Right lobe of liver (tissue), 6 donors: ENCODE data around the gene AIFM2. TPM values are rescaled to one million over a fixed set of nuclear protein-coding genes. Genes with fewer than 3 reads are reported as not detected.
"Not testable (repeated sequence)": the region's sequence is repeated elsewhere in the genome, so short reads cannot be mapped to it uniquely, and the experiment has no call there.

Experiments
- ATAC-seq, 4 donors: fragments of 200-7000 bp; cut with Tn5 transposase; one replicate each; pipeline ENCODE4 v1.9.1; 2020; ENCODE audit warnings: mild to moderate bottlenecking in 4 of 4, moderate library complexity in 4 of 4
- DNase-seq, 3 donors: peaks; one replicate each; pipeline ENCODE4 v3.0.0-alpha.2; 2020
- H3K27ac ChIP-seq, 3 donors: fragments of 200-600 bp; one replicate each; pipeline ENCODE4 v1.8.0; 2022
- H3K27me3 ChIP-seq, 2 donors: fragments of 200-600 bp; one replicate each; pipeline ENCODE4 v1.8.0; 2022
- H3K36me3 ChIP-seq, 4 donors: fragments of 200-600 bp; sonication (generic) in 1 of 4; one replicate each; pipeline versions ENCODE4 v1.5.1 to v1.8.0; 2017 to 2022; ENCODE audit warnings: control low read depth in 1 of 4
- H3K4me1 ChIP-seq, 4 donors: fragments of 200-600 bp; sonication (generic) in 1 of 4; one replicate each; pipeline versions ENCODE4 v1.5.1 to v1.8.0; 2017 to 2022; ENCODE audit warnings: control low read depth in 1 of 4
- H3K4me3 ChIP-seq, 3 donors: fragments of 200-600 bp; one replicate each; pipeline ENCODE4 v1.8.0; 2022
- H3K9me3 ChIP-seq, 4 donors: fragments of 200-600 bp; sonication (generic) in 1 of 4; one replicate each; pipeline versions ENCODE4 v1.5.1 to v1.8.0; 2017 to 2022; ENCODE audit warnings: control low read depth in 1 of 4
- POLR2A ChIP-seq: fragments of 450-650 bp; IDR thresholded peaks from one replicate; pipeline ENCODE4 v1.6.1; 2017; ENCODE audit warnings: antibody characterized with exemption, mild to moderate bottlenecking
- WGBS: methylation state at CpG from one replicate; pipeline ENCODE4 v1.1.6; 2018; ENCODE audit warnings: low coverage, low lambda C conversion rate; ENCODE audit not compliant: insufficient coverage; ENCODE audit errors: missing lambda C conversion rate; 5-methylcytosine and 5-hydroxymethylcytosine counted together
- intact Hi-C, 2 donors: fragments of 100-400 bp; cut with DNase I; formaldehyde crosslinking; loops; one replicate each; pipeline versions ENCODE4 v1.11.2 to v1.14.1; 2022
- long read RNA-seq: library from polyadenylated mRNA; unstranded; transcript quantifications from one replicate; pipeline ENCODE4 v2.0.0, GENCODE V29; 2019
- total RNA-seq, 6 experiments: library from RNA; depleted of rRNA in 2 of 6; stranded (reverse); fragments of >200 nt in 2 of 6; fragmentation: NEBNext Ultra II Directional in 3 of 6; extraction: Animal tissue kit (Norgen Biotek cat#: 25700) in 3 of 6; gene quantifications; one replicate each; pipeline versions ENCODE4 v1.1.0 to v1.2.4, GENCODE V29; 2016 to 2023
- TF ChIP-seq, protein P1 (sequence below), 4 donors: fragments of 200-600 bp in 3 of 4; fragments of 450-650 bp in 1 of 4; IDR thresholded peaks; one replicate each; pipeline versions ENCODE4 v1.5.1 to v1.8.0; 2016 to 2022; ENCODE audit warnings: antibody characterized with exemption in 4 of 4, mild to moderate bottlenecking in 2 of 4
- donor health status: DM: no; HTN: yes; CAD: no.
- donor health status: DM: no; HTN: no; CAD: no.
- donor health status: DM: no; HTN: no; CAD: no.
- donor health status: DM: no; HTN: yes; CAD: no.
- donor health status: DM: no; HTN: yes; CAD: no.

AIFM2 gene
- total RNA-seq: 10 to 100 TPM; 11.4 to 23.3 (median 18.2) TPM
- long read RNA-seq, transcript AIFM2-201 (9 exons, 3,243 nt): major isoform, 6 of 15 reads
- long read RNA-seq, partial matches to known transcripts: 0 of 15 reads
- long read RNA-seq, other reads (novel, unspliced or antisense): 9 of 15 reads

DNA sequence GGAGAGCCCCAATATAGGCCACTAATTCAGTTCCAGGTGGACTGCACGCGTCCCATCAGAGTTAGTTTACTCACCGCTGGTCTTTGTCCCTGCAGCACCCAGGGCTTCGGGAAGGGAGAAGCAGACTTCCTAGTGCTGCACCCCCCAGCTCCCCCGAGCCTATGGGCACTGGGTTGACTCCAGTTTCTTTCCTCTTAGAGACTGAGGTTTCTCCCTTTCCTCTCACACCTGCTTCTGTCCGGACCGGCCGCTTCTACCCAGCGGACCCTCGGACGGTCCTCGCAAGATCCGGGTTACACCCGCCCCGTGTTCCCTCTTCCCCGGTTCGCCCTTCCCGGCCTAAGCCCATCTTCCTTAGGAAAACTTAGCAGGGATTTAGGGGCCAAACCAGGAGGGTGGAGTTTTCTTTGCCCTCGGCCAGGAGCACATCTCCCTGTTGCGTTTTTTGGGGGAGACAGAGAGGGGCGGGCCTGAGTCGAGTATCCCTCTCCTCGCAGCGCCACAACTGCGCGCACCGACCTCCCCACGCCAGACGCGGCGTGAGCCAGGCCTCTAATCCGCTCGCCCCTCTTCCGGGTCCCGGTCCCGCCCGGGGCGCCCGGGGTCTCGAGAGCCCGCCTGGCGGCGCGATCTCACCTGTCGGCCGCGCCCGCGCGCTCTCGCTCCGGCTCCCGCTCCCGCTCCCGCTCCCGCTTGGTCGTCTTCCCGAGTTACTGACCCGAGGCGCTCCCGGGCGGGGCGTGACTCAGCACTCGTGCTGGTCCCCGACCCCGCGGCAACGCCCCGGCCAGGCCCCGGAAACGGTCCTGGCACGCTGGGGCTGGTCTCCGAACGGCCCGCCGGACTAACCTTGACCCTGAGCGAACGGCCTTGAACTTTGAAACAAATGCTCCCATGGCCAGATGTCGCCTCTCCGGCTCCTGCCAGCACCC is at the start of gene AIFM2:
Gene AIFM2 (minus strand): TSS at position 728 of the 932 bp plus-strand sequence. CDS start 8,741 bp downstream, outside the sequence.
- 6% methylated on average over 26 of the region's 80 CpGs for WGBS
- ATAC-seq: peak; percentile 87 to 92 (median 91)
- Histone ChIP-seq H3K27me3 (no peaks in the 10 kb centered on the region), H3K9me3 (no peaks in the 10 kb centered on the region), H3K4me1 (peaks cover 0 to 28% (median 0%) of the 10 kb centered on the region in 4 donors), H3K36me3 (peaks cover 0 to 8% (median 0%) of the 10 kb centered on the region in 4 donors), H3K27ac (peak within 1 kb of the TSS; percentile 58 to 84 (median 59)), H3K4me3 (peak within 1 kb of the TSS; percentile 62 to 86 (median 64))
- TF ChIP-seq, protein P1, sequence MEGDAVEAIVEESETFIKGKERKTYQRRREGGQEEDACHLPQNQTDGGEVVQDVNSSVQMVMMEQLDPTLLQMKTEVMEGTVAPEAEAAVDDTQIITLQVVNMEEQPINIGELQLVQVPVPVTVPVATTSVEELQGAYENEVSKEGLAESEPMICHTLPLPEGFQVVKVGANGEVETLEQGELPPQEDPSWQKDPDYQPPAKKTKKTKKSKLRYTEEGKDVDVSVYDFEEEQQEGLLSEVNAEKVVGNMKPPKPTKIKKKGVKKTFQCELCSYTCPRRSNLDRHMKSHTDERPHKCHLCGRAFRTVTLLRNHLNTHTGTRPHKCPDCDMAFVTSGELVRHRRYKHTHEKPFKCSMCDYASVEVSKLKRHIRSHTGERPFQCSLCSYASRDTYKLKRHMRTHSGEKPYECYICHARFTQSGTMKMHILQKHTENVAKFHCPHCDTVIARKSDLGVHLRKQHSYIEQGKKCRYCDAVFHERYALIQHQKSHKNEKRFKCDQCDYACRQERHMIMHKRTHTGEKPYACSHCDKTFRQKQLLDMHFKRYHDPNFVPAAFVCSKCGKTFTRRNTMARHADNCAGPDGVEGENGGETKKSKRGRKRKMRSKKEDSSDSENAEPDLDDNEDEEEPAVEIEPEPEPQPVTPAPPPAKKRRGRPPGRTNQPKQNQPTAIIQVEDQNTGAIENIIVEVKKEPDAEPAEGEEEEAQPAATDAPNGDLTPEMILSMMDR (IDR thresholded peaks at IDR 0.05): peak in 1 of 4 donors; percentile 10
- peak; percentile 73 for TF ChIP-seq POLR2A
- peak; percentile 90 to 95 (median 93) for DNase-seq
- intact Hi-C loops: no loop called here

DNA sequence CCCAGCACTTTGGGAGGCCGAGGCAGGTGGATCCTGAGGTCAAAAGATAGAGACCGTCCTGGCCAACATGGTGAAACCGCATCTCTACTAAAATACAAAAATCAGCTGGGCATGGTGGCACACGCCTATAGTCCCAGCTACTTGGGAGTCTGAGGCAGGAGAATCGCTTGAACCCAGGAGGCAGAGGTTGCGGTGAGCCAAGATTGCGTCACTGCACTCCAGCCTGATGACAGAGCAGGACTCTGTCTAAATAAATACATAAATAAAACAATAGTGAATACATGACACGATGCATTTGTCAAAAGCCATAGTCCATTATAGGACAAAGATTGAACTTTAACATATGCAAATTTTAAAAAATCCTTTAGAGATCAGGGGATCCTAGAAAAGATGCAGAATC is 46.6 kb upstream of the AIFM2 start:
- H3K9me3 ChIP-seq, H3K4me3 ChIP-seq, H3K27ac ChIP-seq, H3K27me3 ChIP-seq, H3K4me1 ChIP-seq, intact Hi-C loops, DNase-seq, H3K36me3 ChIP-seq, ATAC-seq: not testable (repeated sequence)
- 73% methylated on average over 4 of the region's 8 CpGs for WGBS

DNA sequence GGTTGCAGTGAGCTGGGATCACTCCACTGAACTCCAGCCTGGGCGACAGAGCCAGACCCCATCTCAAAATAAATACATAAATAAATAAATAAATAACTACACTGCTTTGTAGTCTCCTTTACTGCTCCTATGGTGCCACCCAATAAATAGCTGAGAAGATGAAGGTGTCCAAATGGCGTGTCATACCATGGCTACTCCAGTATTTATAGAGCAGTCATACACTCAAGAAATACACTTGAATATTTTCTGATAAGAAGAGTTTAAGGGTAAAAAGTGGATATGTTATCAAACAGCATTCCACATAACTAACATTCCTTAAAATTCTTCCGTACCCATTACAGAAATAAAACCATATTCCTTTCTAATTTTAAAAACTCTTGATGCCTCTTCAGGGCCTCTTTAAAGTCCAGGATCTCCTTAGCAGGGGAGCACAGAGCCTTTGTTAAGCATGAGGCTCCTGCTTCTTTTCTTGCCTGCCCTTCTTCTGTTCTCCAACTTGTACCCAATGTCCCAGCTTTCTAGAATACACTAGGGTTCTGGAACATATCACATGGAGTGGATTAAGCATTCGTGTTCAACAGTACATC is 45.6 kb upstream of the AIFM2 start:
- ATAC-seq: no peak
- H3K36me3 ChIP-seq: no peaks in the 10 kb centered on the region
- H3K4me3 ChIP-seq: no peak overlapping the region
- WGBS: 74% methylated on average over 3 of the region's 4 CpGs
- no peaks in the 10 kb centered on the region for H3K4me1 ChIP-seq
- TF ChIP-seq, protein P1 (IDR thresholded peaks at IDR 0.05): no peak
- TF ChIP-seq POLR2A: no peak
- H3K9me3 ChIP-seq: no peaks in the 10 kb centered on the region
- H3K27ac ChIP-seq: no peak overlapping the region
- no peak for DNase-seq
- no peaks in the 10 kb centered on the region for H3K27me3 ChIP-seq
- intact Hi-C loops: no loop called here

DNA sequence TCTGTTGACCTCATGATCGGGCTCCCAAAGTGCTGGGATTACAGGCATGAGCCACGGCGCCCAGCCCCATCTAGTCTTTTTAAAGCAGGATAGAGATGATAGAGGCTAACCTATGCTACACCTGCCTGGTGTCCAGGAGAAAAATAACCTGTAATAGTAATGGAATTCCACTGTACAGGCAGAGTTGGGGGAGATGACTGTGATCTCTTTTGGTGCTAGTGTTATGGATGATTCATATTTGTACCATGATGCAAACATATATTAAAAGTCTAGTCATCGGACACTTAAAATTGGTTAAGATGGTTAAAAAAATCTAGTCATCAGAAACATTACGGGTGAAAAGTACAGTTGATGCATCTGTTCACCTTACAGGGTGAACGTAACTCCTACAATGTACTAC is 43.8 kb upstream of the AIFM2 start:
- H3K4me3 ChIP-seq: no peak overlapping the region
- ATAC-seq (no peak), DNase-seq (no peak)
- H3K4me1 ChIP-seq: no peaks in the 10 kb centered on the region
- H3K9me3 ChIP-seq: no peaks in the 10 kb centered on the region
- no peaks in the 10 kb centered on the region for H3K36me3 ChIP-seq
- no peaks in the 10 kb centered on the region for H3K27me3 ChIP-seq
- intact Hi-C loops: no loop called here
- 88% methylated on average over 6 of the region's 6 CpGs for WGBS
- TF ChIP-seq, protein P1 (IDR thresholded peaks at IDR 0.05): no peak
- no peak for TF ChIP-seq POLR2A
- H3K27ac ChIP-seq: no peak overlapping the region

DNA sequence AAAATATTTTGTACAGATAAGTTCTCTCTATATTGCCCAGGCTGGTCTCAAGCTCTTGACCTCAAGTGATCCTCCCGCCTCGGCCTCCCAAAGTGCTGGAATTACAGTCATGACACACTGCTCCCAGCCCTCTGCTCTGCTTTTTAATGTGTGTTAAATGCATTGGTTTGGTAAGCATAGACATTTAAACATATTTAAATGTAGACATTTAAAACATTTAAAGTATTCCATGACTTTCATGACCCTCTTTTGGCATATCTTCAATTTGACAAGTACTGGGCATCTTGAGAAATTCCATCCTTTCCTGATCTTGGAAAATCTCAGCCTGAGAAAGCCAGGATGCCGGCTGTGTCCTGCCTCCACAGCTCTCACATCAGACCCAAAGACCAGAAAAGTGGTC is 42.9 kb upstream of the AIFM2 start:
- 81% methylated on average over 3 of the region's 3 CpGs for WGBS
- TF ChIP-seq, protein P1 (IDR thresholded peaks at IDR 0.05): no peak
- no peak for TF ChIP-seq POLR2A
- H3K27ac ChIP-seq: no peak overlapping the region
- no peak overlapping the region for H3K4me3 ChIP-seq
- ATAC-seq: no peak
- intact Hi-C loops: no loop called here
- no peaks in the 10 kb centered on the region for H3K36me3 ChIP-seq
- peaks cover 0 to 3% (median 0%) of the 10 kb centered on the region in 4 donors for H3K4me1 ChIP-seq
- DNase-seq: no peak
- H3K27me3 ChIP-seq: no peaks in the 10 kb centered on the region
- H3K9me3 ChIP-seq: no peaks in the 10 kb centered on the region
